Stromal cell of bone marrow (primary cell): ENCODE data around the gene CENPO.

Experiments
- DNase-seq: peaks from one replicate; pipeline ENCODE4 v3.0.0-alpha.2; 2012; ENCODE audit warnings: low read depth

Gene CENPO, protein sequence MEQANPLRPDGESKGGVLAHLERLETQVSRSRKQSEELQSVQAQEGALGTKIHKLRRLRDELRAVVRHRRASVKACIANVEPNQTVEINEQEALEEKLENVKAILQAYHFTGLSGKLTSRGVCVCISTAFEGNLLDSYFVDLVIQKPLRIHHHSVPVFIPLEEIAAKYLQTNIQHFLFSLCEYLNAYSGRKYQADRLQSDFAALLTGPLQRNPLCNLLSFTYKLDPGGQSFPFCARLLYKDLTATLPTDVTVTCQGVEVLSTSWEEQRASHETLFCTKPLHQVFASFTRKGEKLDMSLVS

DNA sequence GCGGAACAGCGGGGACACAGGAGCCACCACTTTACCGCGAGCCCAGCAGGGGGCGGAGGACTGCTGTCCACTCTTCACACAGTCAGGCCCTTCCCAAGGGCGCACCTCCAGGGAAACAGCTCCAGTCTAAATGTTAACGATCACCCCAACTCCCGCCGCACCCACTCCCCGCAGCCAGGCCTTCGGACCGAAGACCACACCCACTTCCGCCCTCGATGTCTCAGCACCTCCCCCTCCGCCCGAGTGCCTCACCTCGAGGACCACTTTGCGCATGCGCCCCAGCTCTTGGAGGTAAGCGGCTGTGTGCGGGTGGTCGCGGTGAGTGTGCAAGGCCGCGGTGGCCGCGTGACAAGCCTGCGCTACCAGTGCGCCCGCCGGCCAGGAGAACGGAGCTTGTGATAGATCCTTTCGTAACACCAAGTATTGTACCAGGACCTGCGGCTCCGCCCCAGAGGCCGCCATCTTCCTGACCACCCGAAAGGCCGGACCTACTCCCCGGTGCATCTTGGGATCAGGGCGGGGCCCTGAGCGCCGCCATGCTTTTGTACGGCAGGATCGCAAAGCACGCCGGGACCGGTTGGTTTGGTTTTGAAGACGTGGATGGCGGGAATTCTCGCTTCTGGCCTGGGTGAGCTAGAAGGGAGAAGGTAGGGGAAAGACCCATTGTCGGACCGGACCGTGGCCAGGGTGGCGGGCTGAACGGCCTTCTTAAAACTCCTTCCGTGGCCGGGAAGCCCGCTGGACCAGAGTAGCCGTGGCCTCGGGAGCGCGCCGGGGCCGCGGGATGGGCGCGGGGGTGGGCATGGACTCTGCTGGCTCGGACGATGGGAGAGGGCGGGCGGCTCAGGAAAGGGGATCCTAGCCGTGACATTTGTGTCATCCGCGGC is at the start of gene CENPO, which contains the start of gene PTRHD1:
Gene CENPO (plus strand): TSS at position 552 of the 887 bp plus-strand sequence. CDS start 495 bp downstream, outside the sequence.
Gene PTRHD1 (minus strand): TSS at position 518 of the 887 bp plus-strand sequence. CDS start 14 bp downstream, at position 504.
- DNase-seq: peak; percentile 93

DNA sequence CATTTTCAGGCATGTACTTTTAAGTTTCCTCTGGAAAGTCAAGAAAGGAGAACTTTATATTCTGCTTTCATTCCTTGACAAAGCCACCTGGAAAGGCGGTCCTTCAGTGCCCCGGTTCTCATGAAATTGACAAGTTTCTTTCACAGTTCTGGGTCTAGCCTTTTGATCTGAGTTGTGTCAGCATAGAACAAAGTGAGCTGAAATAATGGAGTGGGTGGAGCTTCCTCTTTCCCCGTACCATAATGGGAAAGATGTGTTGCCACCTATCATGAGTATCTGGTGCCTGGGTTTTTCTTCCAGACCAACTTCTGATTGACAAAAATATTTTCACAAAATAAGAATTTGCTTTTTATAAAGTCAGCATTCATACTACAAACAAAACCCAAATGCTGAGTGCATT is 49.3 kb upstream of the CENPO start:
- DNase-seq: no peak

DNA sequence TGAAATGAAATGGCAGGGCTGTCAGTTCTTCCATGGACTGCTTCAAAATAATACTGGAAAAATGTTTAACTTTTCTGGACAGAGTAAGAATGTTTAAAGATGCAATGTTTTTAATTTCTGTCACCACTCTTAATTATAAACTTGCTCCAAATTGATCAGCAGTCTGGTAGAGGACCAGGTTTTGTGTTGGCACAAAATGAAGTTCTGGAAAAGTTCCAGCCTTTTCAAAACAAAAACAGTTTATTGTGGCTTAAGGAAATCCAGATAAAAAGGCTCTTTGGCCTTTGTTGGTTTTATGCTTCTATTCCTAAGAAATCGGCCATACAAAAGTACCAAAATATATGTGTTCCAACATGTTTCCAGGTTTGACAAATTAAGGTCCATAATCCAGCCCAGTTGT is 48.9 kb upstream of the CENPO start:
- DNase-seq: no peak

DNA sequence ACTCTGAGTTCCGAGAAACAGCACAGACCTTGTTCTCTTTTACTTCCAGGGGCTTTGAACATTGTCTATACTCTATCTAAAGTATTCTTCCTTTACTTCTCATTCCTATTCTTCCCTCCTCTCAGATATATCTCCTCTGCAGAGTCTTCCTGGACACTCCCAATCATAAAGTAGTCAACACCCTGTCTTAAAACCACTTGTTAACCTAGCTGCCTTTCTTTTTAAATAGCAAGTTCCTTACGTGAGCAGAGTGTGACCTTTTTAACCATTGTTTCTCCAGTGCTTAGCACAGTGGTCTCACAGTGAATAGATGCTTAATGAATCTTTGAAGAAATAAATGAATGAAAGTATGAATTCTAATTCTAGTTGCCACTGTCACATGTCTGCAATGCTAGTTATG is 47.4 kb upstream of the CENPO start:
- DNase-seq: no peak

DNA sequence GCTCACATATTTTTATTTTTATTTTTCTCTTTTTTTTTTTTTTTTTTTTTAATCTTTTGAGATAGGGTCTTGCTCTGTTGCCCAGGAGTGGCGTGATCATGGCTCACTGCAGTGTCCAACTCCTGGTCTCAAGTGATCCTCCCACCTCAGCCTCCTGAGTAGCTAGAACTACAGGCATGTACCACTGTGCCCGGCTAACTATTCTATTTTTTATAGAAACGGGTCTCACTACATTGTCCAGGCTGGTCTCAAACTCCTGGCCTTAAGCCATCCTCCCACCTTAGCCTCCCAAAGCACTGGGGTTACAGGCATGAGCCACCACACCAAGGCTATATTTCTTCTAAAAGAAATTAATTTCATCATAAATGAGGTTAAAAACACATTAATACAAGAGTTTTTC is 45.9 kb upstream of the CENPO start:
- DNase-seq: no peak

DNA sequence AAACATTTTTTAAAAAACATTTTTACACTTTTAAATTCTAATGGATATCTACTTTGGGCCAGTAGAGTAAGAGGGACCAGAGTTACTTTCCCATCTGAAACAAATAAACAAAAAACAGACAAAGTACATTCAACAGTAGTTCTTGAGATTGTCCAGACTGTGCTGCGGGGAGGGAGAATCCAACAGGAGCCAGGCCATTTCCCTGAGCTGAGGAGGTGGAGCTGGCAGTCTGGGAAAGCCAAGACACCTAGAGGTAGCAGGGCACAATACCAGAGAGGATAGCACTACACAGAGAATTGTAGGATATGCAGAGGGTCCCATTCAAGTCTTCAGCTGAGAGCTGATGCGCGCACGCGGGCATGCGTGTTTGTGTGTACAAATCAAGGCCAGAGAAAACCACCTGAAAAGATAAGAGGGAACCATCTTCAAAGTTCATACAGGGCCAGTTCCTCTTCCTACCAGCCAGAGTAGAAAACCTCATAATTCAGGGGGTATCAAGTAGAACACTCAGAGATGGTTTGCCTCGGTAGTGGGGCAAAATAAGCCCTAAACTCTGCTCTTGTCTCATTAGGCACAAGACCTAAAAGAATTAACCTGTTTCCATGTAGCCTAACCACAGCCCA is 44.0 kb upstream of the CENPO start:
- no peak for DNase-seq

DNA sequence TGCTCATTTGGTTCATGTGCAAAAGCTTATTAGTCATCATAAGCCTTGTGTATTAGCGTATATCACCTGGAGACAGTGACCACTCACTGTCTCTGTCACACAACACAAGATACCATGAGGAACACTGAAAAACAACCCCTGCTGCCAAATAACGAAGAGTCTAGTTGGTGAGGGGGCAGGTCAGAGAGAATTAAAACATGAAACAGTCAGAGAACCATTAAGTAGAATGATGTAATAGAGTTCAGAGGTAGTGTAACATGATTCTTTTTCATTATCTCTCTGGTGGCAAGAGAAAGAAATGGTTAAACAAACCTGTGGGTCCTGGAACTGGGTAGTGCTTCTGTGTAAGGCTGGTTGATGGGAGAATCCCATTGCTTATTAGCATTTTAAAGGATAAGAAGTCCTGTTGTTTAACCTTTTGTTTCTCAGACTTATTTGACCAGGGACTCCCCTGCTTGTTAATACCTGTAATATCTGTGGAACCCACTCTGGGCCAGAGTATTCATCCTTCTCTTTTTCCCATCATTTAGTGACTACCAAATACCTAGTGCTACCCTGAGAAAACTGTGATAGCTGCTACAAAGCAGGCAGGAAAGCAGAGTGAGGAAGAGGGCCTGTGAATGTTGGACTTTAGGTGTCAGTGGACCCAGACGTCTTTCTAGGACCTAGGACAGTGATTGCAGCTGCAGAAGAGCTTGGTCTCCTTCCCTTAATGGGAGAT is 38.1 kb upstream of the CENPO start:
- no peak for DNase-seq

DNA sequence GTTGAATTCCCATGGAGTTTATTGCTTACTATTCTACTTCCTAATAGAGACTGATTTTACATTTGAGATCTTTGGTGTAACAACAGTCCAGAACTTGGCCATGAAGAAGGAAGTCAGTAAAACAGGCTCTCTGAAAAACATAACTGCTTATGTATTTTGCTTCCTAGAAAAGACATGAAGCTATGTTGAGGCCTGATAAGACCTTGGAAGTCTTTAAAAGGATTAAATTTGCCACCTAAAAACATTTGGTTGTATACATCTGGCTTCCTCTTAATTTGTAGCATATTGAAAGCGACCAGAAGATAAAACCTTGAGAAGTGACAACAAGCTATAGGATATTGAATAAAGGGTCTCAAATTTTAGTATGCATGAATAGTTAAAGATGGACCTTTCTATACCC is 36.4 kb upstream of the CENPO start:
- DNase-seq: no peak

DNA sequence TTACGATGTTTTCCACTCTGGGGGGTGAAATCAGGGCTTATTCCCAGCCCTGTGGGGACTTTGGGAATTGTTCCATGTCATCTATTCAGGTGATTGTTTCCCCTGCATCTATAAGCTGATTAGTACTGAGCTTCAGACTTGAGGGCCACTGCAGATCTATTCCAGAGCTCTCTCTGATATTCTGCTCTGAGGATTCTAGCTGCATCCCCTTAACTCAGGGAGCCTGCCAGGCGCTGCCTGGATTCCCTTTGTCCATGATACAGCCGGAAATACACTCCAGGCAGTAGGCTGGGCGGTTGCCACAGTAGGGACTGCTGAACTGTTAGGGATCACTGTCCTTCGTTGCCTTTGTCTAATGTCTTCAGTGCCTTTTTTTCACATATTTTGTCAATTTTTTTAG is 31.4 kb upstream of the CENPO start:
- no peak for DNase-seq

DNA sequence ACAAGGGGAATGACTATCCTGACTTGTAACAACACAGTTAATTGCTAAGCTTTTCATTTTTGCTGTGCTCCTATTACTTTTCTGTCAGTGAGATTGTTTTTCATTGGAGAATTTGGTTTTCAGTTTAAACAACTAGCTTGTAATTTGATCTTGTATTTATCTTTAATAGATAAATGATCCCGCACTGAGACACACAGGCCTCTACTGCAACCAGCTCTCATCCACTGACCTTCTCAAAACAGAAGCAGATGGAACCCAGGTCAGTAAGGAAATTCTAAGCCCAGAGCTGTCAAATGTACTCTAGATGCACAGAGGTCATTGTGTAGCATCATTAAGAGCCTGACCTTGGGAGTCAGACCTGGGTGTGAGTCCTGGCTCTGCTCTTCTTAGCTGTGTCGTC is 30.7 kb upstream of the CENPO start:
- no peak for DNase-seq

DNA sequence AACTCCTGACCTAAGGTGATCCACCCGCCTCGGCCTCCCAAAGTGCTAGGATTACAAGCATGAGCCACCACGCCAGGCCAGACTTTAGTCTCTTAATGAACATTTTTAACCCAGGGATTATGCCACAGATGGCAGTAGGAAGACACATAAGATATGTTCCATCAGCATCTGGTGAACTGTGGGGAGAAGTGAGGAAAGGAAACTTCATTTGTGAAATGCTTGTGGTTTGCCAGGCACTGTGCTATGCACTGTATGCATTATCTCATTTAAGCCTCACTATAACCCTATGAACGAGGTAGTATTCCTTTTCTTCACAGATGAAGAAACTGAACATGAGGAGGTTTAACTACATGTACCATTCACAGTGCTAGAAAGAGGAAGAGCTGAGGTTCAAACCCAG is 29.4 kb upstream of the CENPO start:
- DNase-seq: no peak

DNA sequence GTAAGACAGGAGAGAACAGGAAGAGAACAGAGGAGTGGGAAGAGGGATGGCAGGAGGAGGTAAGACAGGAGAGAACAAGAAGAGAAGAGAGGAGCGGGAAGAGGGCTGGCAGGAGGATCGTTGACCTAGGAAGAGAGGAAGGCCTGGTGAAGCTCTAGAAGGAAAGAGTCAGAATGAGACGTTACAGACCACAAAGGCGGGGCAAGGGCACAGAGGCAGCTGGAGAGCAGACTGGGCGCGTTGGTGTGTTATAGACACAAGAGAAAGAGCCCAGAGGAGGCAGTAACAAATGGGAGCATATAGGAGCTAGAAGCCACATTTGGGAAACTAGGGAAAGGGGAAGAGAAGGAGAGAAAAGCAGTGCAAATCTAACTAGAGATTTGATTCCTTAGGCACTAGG is 26.6 kb upstream of the CENPO start:
- DNase-seq: no peak

DNA sequence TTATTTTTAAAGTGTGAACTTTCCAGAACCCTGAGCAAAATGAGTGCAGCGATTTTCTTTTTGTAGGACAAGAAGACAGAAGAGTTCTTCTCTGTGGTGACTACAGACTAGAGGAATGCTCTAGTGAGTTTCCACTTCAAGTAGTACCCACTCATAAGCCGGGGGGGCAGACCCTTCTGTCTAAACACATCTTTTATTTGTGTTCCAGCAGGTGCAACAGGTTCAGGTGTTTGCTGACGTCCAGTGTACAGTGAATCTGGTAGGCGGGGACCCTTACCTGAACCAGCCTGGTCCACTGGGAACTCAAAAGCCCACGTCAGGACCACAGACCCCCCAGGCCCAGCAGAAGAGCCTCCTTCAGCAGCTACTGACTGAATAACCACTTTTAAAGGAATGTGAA is 25.2 kb upstream of the CENPO start:
- DNase-seq: no peak

DNA sequence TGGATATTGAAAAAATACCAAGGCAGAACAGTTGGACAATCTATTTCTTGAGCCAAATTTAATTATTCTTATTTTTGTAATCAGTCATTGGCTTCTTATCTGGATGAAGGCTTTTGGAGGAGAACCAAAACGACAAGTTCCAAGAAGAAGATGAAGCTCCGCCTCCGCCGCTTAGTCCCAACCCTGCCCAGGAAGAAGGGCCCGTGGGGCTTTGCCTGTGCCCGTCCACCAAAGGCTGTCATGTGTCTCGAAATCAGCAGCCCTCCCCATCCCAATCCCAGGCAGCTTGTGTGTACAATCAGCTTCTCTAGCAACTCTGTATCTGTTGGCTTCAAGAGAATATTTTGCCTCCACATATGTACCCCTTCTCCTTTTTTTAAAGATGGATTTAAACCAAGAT is 24.6 kb upstream of the CENPO start:
- DNase-seq: no peak

DNA sequence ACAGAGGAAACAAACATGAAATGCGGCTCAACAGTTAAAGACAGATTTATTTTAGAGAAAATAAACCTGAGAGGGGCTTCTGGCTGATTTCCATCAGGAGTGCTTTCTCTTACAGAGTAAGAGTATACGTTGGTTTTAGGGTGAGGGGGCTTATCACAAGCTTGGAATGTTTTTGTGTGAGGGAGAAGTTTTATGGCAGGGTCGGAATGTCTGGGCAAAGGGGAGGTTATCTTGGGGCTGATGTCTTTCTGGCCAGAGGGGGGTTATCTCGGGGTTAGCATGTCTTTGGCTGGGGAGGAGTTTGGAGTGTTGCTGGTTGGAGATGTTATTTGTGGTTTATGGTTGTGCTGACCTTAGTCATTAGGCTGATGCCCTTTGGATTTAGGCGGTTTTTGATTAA is 22.2 kb upstream of the CENPO start:
- no peak for DNase-seq

DNA sequence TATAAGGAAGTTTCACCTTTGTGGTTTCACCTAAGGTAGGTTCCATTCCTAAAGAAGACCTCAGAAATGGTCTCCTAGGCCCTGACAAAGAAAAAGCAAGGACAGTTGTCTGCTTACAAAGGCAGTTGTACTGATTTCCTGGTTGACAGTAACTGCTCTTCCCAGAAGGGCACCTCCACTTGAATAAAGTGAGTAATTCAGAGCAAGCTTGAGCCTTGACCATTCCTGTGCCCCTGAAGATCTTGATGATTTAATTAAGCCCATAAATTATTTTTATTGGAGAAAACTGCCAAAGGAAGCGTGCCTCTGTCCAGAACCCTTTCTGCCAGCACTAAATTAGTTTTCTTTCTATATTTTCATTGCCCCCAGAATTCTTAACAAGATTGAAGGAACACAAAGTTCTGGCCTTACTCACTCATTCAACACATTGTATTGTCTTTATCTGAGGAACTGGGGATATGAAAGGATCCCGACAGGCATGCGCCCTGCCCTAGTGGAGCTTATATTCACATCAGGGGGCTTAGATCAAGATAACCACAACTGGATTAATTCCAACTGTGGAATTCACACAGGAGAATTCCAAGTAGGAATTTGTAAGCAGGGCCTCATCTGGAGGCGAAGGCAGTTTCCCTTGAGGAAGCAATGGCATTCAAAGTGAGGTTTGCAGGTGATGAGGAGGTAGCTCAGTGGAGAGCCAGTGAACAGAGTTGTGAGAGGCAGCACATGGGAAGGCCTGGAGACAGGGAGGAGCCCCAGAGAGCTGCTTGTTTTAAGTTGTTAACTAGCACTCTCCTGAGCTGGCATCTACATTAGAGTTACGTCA is 21.2 kb upstream of the CENPO start:
- DNase-seq: no peak

DNA sequence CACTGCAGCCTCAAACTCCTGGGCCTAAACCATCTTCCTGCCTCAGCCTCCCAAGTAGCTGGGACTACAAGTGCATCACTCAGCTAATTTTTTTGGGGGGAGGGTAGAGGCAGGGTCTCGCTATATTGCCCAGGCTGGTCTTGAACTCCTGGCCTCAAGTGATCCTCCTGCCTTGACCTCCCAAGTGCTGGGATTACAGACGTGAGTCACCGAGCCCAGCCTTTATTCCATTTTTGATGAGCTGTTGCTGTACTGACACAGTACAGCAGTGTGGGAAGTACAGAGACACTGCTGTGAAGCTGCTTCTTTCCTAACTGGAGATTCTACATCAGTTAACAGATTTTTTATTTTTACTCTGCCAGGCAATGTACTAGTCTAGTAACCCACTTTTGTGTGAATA is 18.9 kb upstream of the CENPO start:
- DNase-seq: no peak

DNA sequence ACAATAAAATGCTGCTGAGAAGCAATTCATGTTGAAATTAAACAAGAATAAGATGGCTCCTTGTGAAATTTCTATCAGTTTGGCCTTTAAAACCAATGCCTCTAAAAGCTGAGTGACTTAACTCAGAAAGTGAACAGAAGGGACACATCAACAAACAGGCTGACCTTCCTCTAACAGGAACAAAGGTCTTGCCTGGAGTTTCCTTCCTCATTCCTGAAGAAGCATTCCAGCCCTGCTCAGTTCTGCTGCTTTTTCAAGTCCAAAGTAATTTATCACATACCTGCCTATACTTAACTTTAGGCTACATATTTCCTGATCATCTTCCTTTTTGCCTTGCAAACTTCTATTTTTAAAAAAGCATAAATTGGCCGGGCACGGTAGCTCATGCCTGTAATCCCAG is 14.1 kb upstream of the CENPO start:
- DNase-seq: no peak

DNA sequence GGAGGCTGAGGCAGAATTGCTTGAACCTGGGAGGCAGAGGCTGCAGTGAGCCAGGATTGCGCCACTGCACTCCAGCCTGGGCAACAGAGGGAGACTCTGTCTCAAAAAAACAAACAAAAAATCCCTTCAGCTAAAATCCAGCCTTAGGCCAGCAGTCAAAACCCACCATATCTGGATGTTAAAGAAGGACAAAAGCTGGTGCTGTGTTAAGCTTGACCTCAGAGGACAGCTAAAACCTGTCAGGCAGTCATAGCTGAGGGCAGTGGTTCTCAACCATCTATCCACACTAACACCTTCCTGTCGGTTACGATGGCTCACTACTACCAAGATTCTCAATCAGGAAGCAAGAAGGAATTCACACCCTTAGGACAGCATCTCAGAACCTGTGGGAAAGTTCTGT is 9.6 kb upstream of the CENPO start:
- DNase-seq: no peak

DNA sequence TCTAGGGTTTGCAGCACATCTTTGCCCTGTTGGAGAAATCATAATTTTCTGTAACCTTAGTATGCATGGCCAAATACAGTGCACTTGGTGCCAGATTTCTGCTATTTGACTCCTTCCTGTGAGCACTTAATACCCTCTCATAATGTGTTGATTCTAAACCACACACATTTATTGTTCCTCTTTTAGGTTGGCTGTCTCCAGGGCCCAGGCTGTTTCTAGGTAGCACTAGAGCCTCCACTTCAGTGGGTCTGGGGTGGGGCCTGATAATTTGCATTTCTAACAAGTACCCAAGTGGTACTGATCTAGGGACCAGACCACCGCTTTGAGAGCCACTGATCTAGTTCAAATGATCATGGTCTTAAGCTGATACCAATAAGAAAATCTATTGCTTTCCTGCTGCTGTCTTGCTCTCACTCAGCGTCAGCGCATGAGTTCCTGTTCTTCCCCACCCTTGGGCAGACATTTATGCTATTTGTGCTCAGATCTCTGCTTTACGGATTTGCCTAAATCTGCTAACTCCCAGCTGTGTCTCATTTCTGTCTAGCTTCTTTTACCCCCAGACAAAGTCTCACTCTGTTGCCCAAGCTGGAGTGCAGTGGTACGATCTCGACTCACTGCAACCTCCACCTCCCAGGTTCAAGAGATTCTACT is 7.4 kb upstream of the CENPO start:
- no peak for DNase-seq

DNA sequence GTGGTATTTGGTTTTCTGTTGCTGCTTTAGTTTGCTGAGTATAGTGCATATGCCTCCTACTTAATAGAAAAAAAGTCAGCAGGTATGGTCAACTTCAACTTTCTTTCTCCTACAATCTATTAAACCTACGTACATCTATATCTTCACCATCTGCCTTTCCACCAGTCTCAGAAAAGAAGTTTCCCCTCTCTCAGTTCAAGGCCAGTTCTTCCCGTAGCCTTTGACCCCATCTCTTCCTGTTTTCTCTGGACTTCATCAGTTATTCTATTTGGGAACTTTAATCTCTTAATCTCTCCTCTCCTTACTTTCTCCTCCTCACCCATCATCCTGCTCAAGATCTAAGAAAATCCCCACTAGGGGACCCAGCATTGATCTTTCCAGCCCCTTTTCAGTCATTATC is 5.7 kb upstream of the CENPO start:
- no peak for DNase-seq
